Measurements from ENCODE around the gene LEP. TPM values are rescaled to one million over a fixed set of nuclear protein-coding genes. Genes with fewer than 3 reads are reported as not detected.

LEP gene
- total and polyA plus RNA-seq, 2 donors (not counting 1 experiment from before 2014, with no cell fraction given): 0.36 to 2.8 TPM

GRCh38 chr7:128247640-128248194, 6.6 kb downstream of the LEP start:
- H3K27me3 ChIP-seq (ENCODE audit: control insufficient read depth, insufficient read depth, low read length): peaks cover 18% of the 10 kb centered on the region
- no peak overlapping the region for H3K4me3 ChIP-seq (replicated peaks in 1 of 4; ENCODE audit: control extremely low read depth in 1 of 4, insufficient read depth in 1 of 4, low read depth in 3 of 4, low read length in 4 of 4)
- H3K79me2 ChIP-seq (ENCODE audit: control insufficient read depth, insufficient read depth, low read length): no peaks in the 10 kb centered on the region
- H4K20me1 ChIP-seq (ENCODE audit: control insufficient read depth, extremely low read depth, insufficient read depth, low read length): no peaks in the 10 kb centered on the region
- no peak overlapping the region for H3K4me2 ChIP-seq (ENCODE audit: extremely low read depth, insufficient read depth, low read length)
- H3K9ac ChIP-seq (ENCODE audit: insufficient read depth, low read length): no peak overlapping the region
- no peaks in the 10 kb centered on the region for H3K9me3 ChIP-seq (ENCODE audit: control insufficient read depth, insufficient read depth, low read depth, low read length)
- H3K36me3 ChIP-seq (ENCODE audit: control insufficient read depth, insufficient read depth, low read length): no peaks in the 10 kb centered on the region
- DNase-seq (ENCODE audit: low read depth in 2 of 2): peak; percentile 31 to 39
- H2AFZ ChIP-seq (ENCODE audit: low read length): no peak overlapping the region
- H3K4me1 ChIP-seq (ENCODE audit: control insufficient read depth, extremely low read depth, insufficient read depth, low read length): no peaks in the 10 kb centered on the region
- no peak for TF ChIP-seq CTCF (conservative IDR thresholded peaks at IDR 0.05 in 1 of 2, IDR thresholded peaks at IDR 0.05 in 1 of 2; ENCODE audit: low read depth in 1 of 2, low read length in 2 of 2)
- no peak for TF ChIP-seq EZH2 (IDR thresholded peaks at IDR 0.05; ENCODE audit: low read length, missing control alignments)
- H3K27ac ChIP-seq (ENCODE audit: insufficient read depth, low read length): no peak overlapping the region

- Histone ChIP-seq H3K36me3 (ENCODE audit: control insufficient read depth, insufficient read depth, low read length) (no peaks in the 10 kb centered on the region), H3K27me3 (ENCODE audit: control insufficient read depth, insufficient read depth, low read length) (peaks cover 3% of the 10 kb centered on the region), H3K4me2 (ENCODE audit: extremely low read depth, insufficient read depth, low read length) (no peak overlapping the region), H3K4me3 (replicated peaks in 1 of 4; ENCODE audit: control extremely low read depth in 1 of 4, insufficient read depth in 1 of 4, low read depth in 3 of 4, low read length in 4 of 4) (no peak overlapping the region), H3K79me2 (ENCODE audit: control insufficient read depth, insufficient read depth, low read length) (no peaks in the 10 kb centered on the region), H3K27ac (ENCODE audit: insufficient read depth, low read length) (no peak overlapping the region), H3K9ac (ENCODE audit: insufficient read depth, low read length) (no peak overlapping the region), H2AFZ (ENCODE audit: low read length) (no peak overlapping the region), H3K4me1 (ENCODE audit: control insufficient read depth, extremely low read depth, insufficient read depth, low read length) (no peaks in the 10 kb centered on the region), H3K9me3 (ENCODE audit: control insufficient read depth, insufficient read depth, low read depth, low read length) (no peaks in the 10 kb centered on the region), H4K20me1 (ENCODE audit: control insufficient read depth, extremely low read depth, insufficient read depth, low read length) (no peaks in the 10 kb centered on the region)
- DNase-seq (ENCODE audit: low read depth in 2 of 2): no peak
- TF ChIP-seq CTCF (conservative IDR thresholded peaks at IDR 0.05 in 1 of 2, IDR thresholded peaks at IDR 0.05 in 1 of 2; ENCODE audit: low read depth in 1 of 2, low read length in 2 of 2) (no peak), EZH2 (IDR thresholded peaks at IDR 0.05; ENCODE audit: low read length, missing control alignments) (no peak)
Observed at GRCh38 chr7:128251337-128251736, 10.3 kb downstream of the LEP start.

GRCh38 chr7:128253701-128254100, 12.6 kb downstream of the LEP start:
- Histone ChIP-seq H3K27me3 (ENCODE audit: control insufficient read depth, insufficient read depth, low read length) (peaks cover 3% of the 10 kb centered on the region), H3K79me2 (ENCODE audit: control insufficient read depth, insufficient read depth, low read length) (no peaks in the 10 kb centered on the region), H3K4me3 (replicated peaks in 1 of 4; ENCODE audit: control extremely low read depth in 1 of 4, insufficient read depth in 1 of 4, low read depth in 3 of 4, low read length in 4 of 4) (no peak overlapping the region), H3K27ac (ENCODE audit: insufficient read depth, low read length) (no peak overlapping the region), H3K4me2 (ENCODE audit: extremely low read depth, insufficient read depth, low read length) (no peak overlapping the region), H3K9ac (ENCODE audit: insufficient read depth, low read length) (no peak overlapping the region), H4K20me1 (ENCODE audit: control insufficient read depth, extremely low read depth, insufficient read depth, low read length) (no peaks in the 10 kb centered on the region), H3K4me1 (ENCODE audit: control insufficient read depth, extremely low read depth, insufficient read depth, low read length) (no peaks in the 10 kb centered on the region), H3K36me3 (ENCODE audit: control insufficient read depth, insufficient read depth, low read length) (no peaks in the 10 kb centered on the region), H2AFZ (ENCODE audit: low read length) (no peak overlapping the region), H3K9me3 (ENCODE audit: control insufficient read depth, insufficient read depth, low read depth, low read length) (no peaks in the 10 kb centered on the region)
- no peak for DNase-seq (ENCODE audit: low read depth in 2 of 2)
- TF ChIP-seq EZH2 (IDR thresholded peaks at IDR 0.05; ENCODE audit: low read length, missing control alignments) (no peak), CTCF (conservative IDR thresholded peaks at IDR 0.05 in 1 of 2, IDR thresholded peaks at IDR 0.05 in 1 of 2; ENCODE audit: low read depth in 1 of 2, low read length in 2 of 2) (no peak)
